KMS-11 (cell line): Measurements from ENCODE around the gene GALNT10.

Experiments used
- H2AFZ ChIP-seq: fragments of 200-600 bp; sonication (generic); 2 replicates; pipeline ENCODE4 v1.6.1; 2016; ENCODE audit warnings: antibody characterized with exemption, mixed run types, low read depth
- H3K27ac ChIP-seq: fragments of 200-600 bp; sonication (generic); 2 replicates; pipeline ENCODE4 v1.6.1; 2016; ENCODE audit warnings: mild to moderate bottlenecking, mixed run types
- H3K27me3 ChIP-seq: fragments of 200-600 bp; sonication (generic); 2 replicates; pipeline ENCODE4 v1.6.1; 2017; ENCODE audit warnings: mild to moderate bottlenecking, low read depth, mixed run types, moderate library complexity; ENCODE audit not compliant: insufficient read depth
- H3K36me3 ChIP-seq: fragments of 200-600 bp; sonication (generic); 2 replicates; pipeline ENCODE4 v1.6.1; 2017; ENCODE audit warnings: mild to moderate bottlenecking, mixed run types; ENCODE audit not compliant: insufficient read depth
- H3K4me1 ChIP-seq: fragments of 200-600 bp; sonication (generic); 2 replicates; pipeline ENCODE4 v1.6.1; 2016; ENCODE audit warnings: mild to moderate bottlenecking, low read depth, mixed run types; ENCODE audit not compliant: poor library complexity, severe bottlenecking
- H3K4me2 ChIP-seq: fragments of 200-600 bp; sonication (generic); 2 replicates; pipeline ENCODE4 v1.7.0; 2016; ENCODE audit warnings: mild to moderate bottlenecking, mixed run types
- H3K4me3 ChIP-seq: fragments of 200-600 bp; sonication (generic); IDR thresholded peaks from 2 replicates; pipeline ENCODE4 v1.6.1; 2017; ENCODE audit warnings: low read depth, low read length, mixed read lengths; ENCODE audit not compliant: insufficient read depth
- H3K79me2 ChIP-seq: fragments of 200-600 bp; sonication (generic); 2 replicates; pipeline ENCODE4 v1.6.1; 2016; ENCODE audit warnings: low read depth, mixed run types; ENCODE audit not compliant: insufficient read depth
- H3K9ac ChIP-seq: fragments of 200-600 bp; sonication (generic); 2 replicates; pipeline ENCODE4 v1.6.1; 2016; ENCODE audit warnings: mild to moderate bottlenecking, mixed run types
- H4K20me1 ChIP-seq: fragments of 200-600 bp; sonication (generic); 2 replicates; pipeline ENCODE4 v1.6.1; 2016; ENCODE audit warnings: mild to moderate bottlenecking, mixed run types; ENCODE audit not compliant: insufficient read depth
- TF ChIP-seq, protein P1 (sequence below): fragments of 200-600 bp; sonication (generic); conservative IDR thresholded peaks from 2 replicates; pipeline ENCODE4 v1.6.1; 2017; ENCODE audit warnings: low read depth, mild to moderate bottlenecking, antibody characterized with exemption, low read length, moderate library complexity, mixed read lengths

Gene GALNT10

GRCh38 chr5:154342963-154343362 is 152.4 kb downstream of the GALNT10 start:
- Histone ChIP-seq H3K9ac (no peak overlapping the region), H3K27me3 (no peaks in the 10 kb centered on the region)

DNA sequence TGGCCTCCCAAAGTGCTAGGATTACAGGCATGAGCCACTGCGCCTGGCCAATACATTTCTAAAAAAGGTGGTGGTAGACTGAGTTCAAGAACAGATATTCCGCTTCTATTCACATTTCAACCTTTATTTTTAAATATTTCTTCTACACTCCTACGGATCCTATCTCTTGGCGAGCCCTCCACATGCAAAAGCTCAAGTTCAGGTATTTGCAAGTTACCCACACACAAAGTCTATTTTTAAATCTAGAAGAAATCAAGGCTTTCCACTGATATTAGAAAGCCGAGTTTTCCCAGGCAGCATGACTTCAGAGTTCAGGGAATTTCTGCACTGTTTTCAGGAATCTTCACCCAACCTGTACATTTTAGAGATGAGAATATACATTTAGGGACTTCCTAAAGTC is 153.9 kb downstream of the GALNT10 start:
- no peak overlapping the region for H2AFZ ChIP-seq
- no peaks in the 10 kb centered on the region for H4K20me1 ChIP-seq
- TF ChIP-seq, protein P1, sequence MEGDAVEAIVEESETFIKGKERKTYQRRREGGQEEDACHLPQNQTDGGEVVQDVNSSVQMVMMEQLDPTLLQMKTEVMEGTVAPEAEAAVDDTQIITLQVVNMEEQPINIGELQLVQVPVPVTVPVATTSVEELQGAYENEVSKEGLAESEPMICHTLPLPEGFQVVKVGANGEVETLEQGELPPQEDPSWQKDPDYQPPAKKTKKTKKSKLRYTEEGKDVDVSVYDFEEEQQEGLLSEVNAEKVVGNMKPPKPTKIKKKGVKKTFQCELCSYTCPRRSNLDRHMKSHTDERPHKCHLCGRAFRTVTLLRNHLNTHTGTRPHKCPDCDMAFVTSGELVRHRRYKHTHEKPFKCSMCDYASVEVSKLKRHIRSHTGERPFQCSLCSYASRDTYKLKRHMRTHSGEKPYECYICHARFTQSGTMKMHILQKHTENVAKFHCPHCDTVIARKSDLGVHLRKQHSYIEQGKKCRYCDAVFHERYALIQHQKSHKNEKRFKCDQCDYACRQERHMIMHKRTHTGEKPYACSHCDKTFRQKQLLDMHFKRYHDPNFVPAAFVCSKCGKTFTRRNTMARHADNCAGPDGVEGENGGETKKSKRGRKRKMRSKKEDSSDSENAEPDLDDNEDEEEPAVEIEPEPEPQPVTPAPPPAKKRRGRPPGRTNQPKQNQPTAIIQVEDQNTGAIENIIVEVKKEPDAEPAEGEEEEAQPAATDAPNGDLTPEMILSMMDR = no peak
- no peaks in the 10 kb centered on the region for H3K27me3 ChIP-seq
- no peaks in the 10 kb centered on the region for H3K36me3 ChIP-seq
- H3K27ac ChIP-seq = no peak overlapping the region
- H3K4me3 ChIP-seq = no peak overlapping the region
- H3K4me1 ChIP-seq = no peaks in the 10 kb centered on the region
- H3K79me2 ChIP-seq = no peaks in the 10 kb centered on the region
- no peak overlapping the region for H3K9ac ChIP-seq
- no peak overlapping the region for H3K4me2 ChIP-seq

More at GRCh38 chr5:154342963-154343362, 152.4 kb downstream of the GALNT10 start:
- no peak overlapping the region for H3K4me3 ChIP-seq
- H4K20me1 ChIP-seq = no peaks in the 10 kb centered on the region
- no peaks in the 10 kb centered on the region for H3K36me3 ChIP-seq
- H3K27ac ChIP-seq = no peak overlapping the region
- H3K79me2 ChIP-seq = no peaks in the 10 kb centered on the region
- H3K4me1 ChIP-seq = no peaks in the 10 kb centered on the region
- no peak overlapping the region for H3K4me2 ChIP-seq
- TF ChIP-seq, protein P1 = no peak
- H2AFZ ChIP-seq = no peak overlapping the region

DNA sequence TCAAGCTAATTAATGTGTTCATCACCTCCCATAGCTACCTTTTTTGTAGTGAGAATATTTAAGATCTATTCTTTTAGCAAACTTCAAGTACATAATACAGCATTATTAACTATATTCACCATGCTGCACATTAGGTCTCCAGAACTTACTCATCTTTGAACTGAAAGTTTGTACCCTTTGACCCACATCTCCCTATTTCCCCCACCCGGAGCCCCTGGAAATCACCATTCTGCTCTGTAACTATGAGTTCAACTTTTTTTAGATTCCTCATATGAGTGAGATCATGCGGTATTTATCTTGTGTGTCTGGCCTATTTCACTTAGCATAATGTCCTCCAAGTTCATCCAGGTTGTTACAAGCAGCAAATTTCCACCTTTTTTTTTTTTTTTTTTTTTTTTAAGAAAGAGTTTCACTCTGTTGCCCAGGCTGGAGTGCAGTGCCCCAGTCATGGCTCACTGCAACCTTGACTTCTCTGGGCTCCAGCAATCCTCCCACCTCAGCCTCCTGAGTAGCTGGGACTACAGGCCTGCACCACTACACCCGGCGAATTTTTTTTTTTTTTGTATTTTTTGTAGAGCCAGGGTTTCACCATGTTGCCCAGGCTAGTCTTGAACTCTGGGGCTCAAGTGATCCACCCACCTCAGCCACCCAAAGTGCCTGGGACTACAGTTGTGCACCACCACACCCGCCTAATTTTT is 154.9 kb downstream of the GALNT10 start:
- no peak overlapping the region for H3K27ac ChIP-seq
- H3K27me3 ChIP-seq = no peaks in the 10 kb centered on the region
- no peak overlapping the region for H2AFZ ChIP-seq
- H3K4me3 ChIP-seq = no peak overlapping the region
- no peak overlapping the region for H3K4me2 ChIP-seq
- H3K36me3 ChIP-seq = no peaks in the 10 kb centered on the region
- no peaks in the 10 kb centered on the region for H3K79me2 ChIP-seq
- H3K9ac ChIP-seq = no peak overlapping the region
- H4K20me1 ChIP-seq = no peaks in the 10 kb centered on the region
- TF ChIP-seq, protein P1 = no peak
- H3K4me1 ChIP-seq = no peaks in the 10 kb centered on the region

GRCh38 chr5:154346427-154346826 is 155.9 kb downstream of the GALNT10 start:
- no peaks in the 10 kb centered on the region for H4K20me1 ChIP-seq
- H3K4me3 ChIP-seq = no peak overlapping the region
- H3K27ac ChIP-seq = no peak overlapping the region
- H2AFZ ChIP-seq = no peak overlapping the region
- no peaks in the 10 kb centered on the region for H3K27me3 ChIP-seq
- H3K79me2 ChIP-seq = no peaks in the 10 kb centered on the region
- no peak overlapping the region for H3K9ac ChIP-seq
- no peaks in the 10 kb centered on the region for H3K36me3 ChIP-seq
- TF ChIP-seq, protein P1 = no peak
- H3K4me2 ChIP-seq = no peak overlapping the region
- H3K4me1 ChIP-seq = no peaks in the 10 kb centered on the region
